SU-DHL-6 (cell line): Measurements from ENCODE around the gene ZNF554.

Experiments
- H2AFZ ChIP-seq: fragments of 200-600 bp; sonication (generic); 2 replicates; pipeline ENCODE4 v1.6.1; 2014; ENCODE audit warnings: low read depth, mild to moderate bottlenecking, moderate library complexity, mixed read lengths, antibody characterized with exemption, low read length; ENCODE audit not compliant: severe bottlenecking
- H3F3A ChIP-seq: fragments of 200-600 bp; shearing (Covaris generic); 2 replicates; pipeline ENCODE4 v1.6.0; 2016; ENCODE audit warnings: antibody characterized with exemption, mild to moderate bottlenecking; ENCODE audit not compliant: insufficient read depth
- H3K27ac ChIP-seq: fragments of 200-600 bp; sonication (generic); 2 replicates; pipeline ENCODE4 v1.5.1; 2016; ENCODE audit warnings: low read depth, mild to moderate bottlenecking, low read length, moderate library complexity, mixed read lengths
- H3K27me3 ChIP-seq: fragments of 200-600 bp; sonication (generic), shearing (Covaris generic); 2 replicates; pipeline ENCODE4 v1.6.0; 2014; ENCODE audit warnings: mild to moderate bottlenecking, low read length
- H3K36me3 ChIP-seq: fragments of 200-600 bp; sonication (generic); 2 replicates; pipeline ENCODE4 v1.6.1; 2014; ENCODE audit warnings: mild to moderate bottlenecking, low read length, mixed read lengths
- H3K4me2 ChIP-seq: fragments of 300-600, 200-600 bp; shearing (Covaris generic), sonication (generic); 2 replicates; pipeline ENCODE4 v1.6.0; 2014; ENCODE audit warnings: low read length, low read depth, mild to moderate bottlenecking; ENCODE audit not compliant: poor library complexity, severe bottlenecking
- H3K4me3 ChIP-seq: fragments of 200-600 bp; sonication (generic); 2 replicates; pipeline ENCODE4 v1.5.1; 2014; ENCODE audit warnings: antibody characterized with exemption, low read length, mild to moderate bottlenecking, mixed read lengths; ENCODE audit not compliant: insufficient read depth, poor library complexity, severe bottlenecking
- H3K79me2 ChIP-seq: fragments of 200-600 bp; sonication (generic); 2 replicates; pipeline ENCODE4 v1.6.1; 2014; ENCODE audit warnings: mild to moderate bottlenecking, low read length, moderate library complexity; ENCODE audit not compliant: insufficient read depth
- H3K9ac ChIP-seq: fragments of 200-600 bp; sonication (generic); 2 replicates; pipeline ENCODE4 v1.7.0; 2014; ENCODE audit warnings: mild to moderate bottlenecking, low read length
- H3K9me2 ChIP-seq: fragments of 200-600 bp; sonication (generic); replicated peaks from 2 replicates; pipeline ENCODE4 v1.6.1; 2014; ENCODE audit warnings: low read length; ENCODE audit not compliant: insufficient read depth
- H3K9me3 ChIP-seq: fragments of 200-600 bp; sonication (generic); 2 replicates; pipeline ENCODE4 v1.6.1; 2014; ENCODE audit warnings: low read length, mixed read lengths; ENCODE audit not compliant: insufficient read depth
- H4K20me1 ChIP-seq: fragments of 200-600 bp; sonication (generic); 2 replicates; pipeline ENCODE4 v1.6.1; 2014; ENCODE audit warnings: low read depth, mild to moderate bottlenecking, antibody characterized with exemption, low read length, moderate library complexity, mixed read lengths
- CTCF ChIP-seq: fragments of 200-600 bp; sonication (generic); IDR thresholded peaks from one replicate; pipeline ENCODE4 v1.5.1; 2017; ENCODE audit warnings: antibody characterized with exemption, mild to moderate bottlenecking, low read length, moderate library complexity; ENCODE audit not compliant: insufficient read depth, poor library complexity, severe bottlenecking
- EZH2phosphoT487 ChIP-seq: fragments of 200-600 bp; sonication (generic), shearing (Covaris generic); conservative IDR thresholded peaks from 2 replicates; pipeline ENCODE4 v1.6.1; 2018; ENCODE audit warnings: mild to moderate bottlenecking, antibody characterized with exemption, low read length, moderate library complexity, mixed read lengths

The ZNF554 gene

GRCh38 chr19:2824129-2824528 lies 4.5 kb downstream of the ZNF554 start:
- Histone ChIP-seq H3K9me2 (no peaks in the 10 kb centered on the region), H3K4me2 (no peak overlapping the region), H3K27me3 (no peaks in the 10 kb centered on the region), H3K27ac (no peak overlapping the region), H4K20me1 (no peaks in the 10 kb centered on the region), H2AFZ (no peak overlapping the region), H3K36me3 (no peaks in the 10 kb centered on the region), H3K9ac (no peak overlapping the region), H3K4me3 (no peak overlapping the region), H3F3A (no peaks in the 10 kb centered on the region), H3K79me2 (no peaks in the 10 kb centered on the region), H3K9me3 (no peaks in the 10 kb centered on the region)
- TF ChIP-seq CTCF (no peak), EZH2phosphoT487 (no peak)

GRCh38 chr19:2827022-2827421 lies 7.4 kb downstream of the ZNF554 start:
- no peak overlapping the region for H3K4me2 ChIP-seq
- TF ChIP-seq CTCF = no peak
- TF ChIP-seq EZH2phosphoT487 = no peak
- H3K36me3 ChIP-seq = no peaks in the 10 kb centered on the region
- H3F3A ChIP-seq = no peaks in the 10 kb centered on the region
- no peak overlapping the region for H2AFZ ChIP-seq
- no peaks in the 10 kb centered on the region for H3K9me3 ChIP-seq
- no peaks in the 10 kb centered on the region for H3K79me2 ChIP-seq
- H4K20me1 ChIP-seq = no peaks in the 10 kb centered on the region
- H3K9ac ChIP-seq = no peak overlapping the region
- H3K4me3 ChIP-seq = no peak overlapping the region
- no peaks in the 10 kb centered on the region for H3K27me3 ChIP-seq
- no peak overlapping the region for H3K27ac ChIP-seq
- H3K9me2 ChIP-seq = no peaks in the 10 kb centered on the region

GRCh38 chr19:2827840-2828489 lies 8.3 kb downstream of the ZNF554 start:
- Histone ChIP-seq H3K9me2 (no peaks in the 10 kb centered on the region), H3K36me3 (no peaks in the 10 kb centered on the region), H3K27ac (no peak overlapping the region), H3K79me2 (no peaks in the 10 kb centered on the region), H3F3A (no peaks in the 10 kb centered on the region), H2AFZ (no peak overlapping the region), H3K27me3 (no peaks in the 10 kb centered on the region), H4K20me1 (no peaks in the 10 kb centered on the region), H3K4me2 (no peak overlapping the region), H3K9me3 (0 out of 2 replicates have a peak, but pooled peaks cover 4% of the 10 kb centered on the region), H3K9ac (no peak overlapping the region), H3K4me3 (no peak overlapping the region)
- TF ChIP-seq EZH2phosphoT487 (no peak), CTCF (no peak)
